Ectodermal cell (in vitro differentiated cells): ENCODE results near the gene DMRTA2.
A peak's percentile ranks its signal among the peaks of the same experiment; 100 is the strongest.

Experiments
- H3K27ac ChIP-seq: 2 replicates; pipeline ENCODE4 v1.7.0; 2013; ENCODE audit warnings: mild to moderate bottlenecking, low read depth, low read length; ENCODE audit not compliant: insufficient read depth, poor library complexity, severe bottlenecking
- H3K27me3 ChIP-seq: 2 replicates; pipeline ENCODE4 v1.7.0; 2013; ENCODE audit warnings: mild to moderate bottlenecking, low read length; ENCODE audit not compliant: insufficient read depth, control insufficient read depth, poor library complexity, severe bottlenecking
- H3K36me3 ChIP-seq: one replicate; pipeline ENCODE4 v1.7.0; 2013; ENCODE audit warnings: low read length; ENCODE audit not compliant: control insufficient read depth, insufficient read depth
- H3K4me1 ChIP-seq: one replicate; pipeline ENCODE4 v1.7.0; 2013; ENCODE audit warnings: low read length; ENCODE audit not compliant: control insufficient read depth, insufficient read depth
- H3K4me3 ChIP-seq: 2 replicates; pipeline ENCODE4 v1.7.0; 2013; ENCODE audit warnings: low read depth, low read length, control low read depth; ENCODE audit not compliant: insufficient read depth
- H3K9me3 ChIP-seq: 2 replicates; pipeline ENCODE4 v1.7.0; 2013; ENCODE audit warnings: mild to moderate bottlenecking, low read length, moderate library complexity; ENCODE audit not compliant: control insufficient read depth
- WGBS, 2 experiments: methylation state at CpG; one replicate each; pipeline ENCODE4 v1.1.7; 2013; ENCODE audit warnings: missing lambda C conversion rate in 2 of 2; 5-methylcytosine and 5-hydroxymethylcytosine counted together

Gene DMRTA2

DNA sequence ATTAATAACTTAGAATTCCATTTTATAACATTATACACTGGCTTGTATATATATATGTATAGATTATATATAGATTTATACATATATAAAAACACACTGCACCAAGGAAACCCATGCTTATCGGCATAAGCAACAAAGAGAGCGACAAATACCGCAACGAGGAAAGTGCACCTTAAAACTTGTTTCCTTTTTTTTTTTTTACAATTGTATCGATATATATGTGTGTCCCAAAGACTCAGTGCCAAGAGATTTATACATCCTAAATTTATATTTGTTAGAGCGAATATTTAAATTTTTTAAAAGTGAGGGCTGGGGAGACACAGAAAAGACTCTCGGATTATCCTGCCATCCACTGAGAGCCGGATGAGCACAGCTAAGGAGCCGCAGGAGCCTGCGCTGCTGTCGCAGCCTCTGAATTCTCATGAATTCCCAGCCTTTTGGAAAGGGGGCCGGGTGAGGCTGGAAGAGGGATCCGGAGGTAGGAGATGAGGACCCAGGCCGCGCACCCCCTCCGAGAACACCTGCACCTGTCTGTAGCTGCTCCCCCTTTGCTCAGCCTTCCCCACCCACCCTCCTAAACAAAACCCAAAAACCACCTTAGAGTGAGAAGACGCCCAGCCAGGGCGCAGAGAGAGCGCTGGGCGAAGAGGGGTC, 5.2 kb downstream of the DMRTA2 start:
- H3K27ac ChIP-seq = no peak overlapping the region
- H3K27me3 ChIP-seq = peaks cover 100% of the 10 kb centered on the region
- peaks cover 17% of the 10 kb centered on the region for H3K4me1 ChIP-seq
- H3K9me3 ChIP-seq = no peaks in the 10 kb centered on the region
- H3K4me3 ChIP-seq = peak overlapping the region; percentile 19
- H3K36me3 ChIP-seq = no peaks in the 10 kb centered on the region
- 5 to 7% methylated on average over 15 to 19 of the region's 20 CpGs for WGBS, 2 experiments

DNA sequence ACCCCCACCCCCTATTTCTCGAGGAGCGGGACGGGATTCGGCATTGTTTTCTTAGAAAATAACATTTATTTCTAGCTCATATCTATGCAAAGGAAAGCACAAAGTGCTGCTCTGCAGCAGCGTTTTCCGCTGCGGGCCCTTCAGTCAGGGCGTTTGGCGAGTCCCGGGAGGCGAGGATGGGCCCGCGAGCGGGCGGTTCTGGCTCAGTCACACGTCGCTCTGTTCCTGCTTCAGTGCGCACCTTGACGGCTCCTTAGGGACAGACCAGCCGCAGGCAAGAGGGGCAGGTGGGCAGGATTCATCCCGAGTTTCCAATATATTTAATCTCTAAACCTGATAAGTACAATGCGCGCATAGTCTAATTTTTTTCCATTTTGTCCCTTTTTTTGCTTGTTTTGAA, 5.7 kb downstream of the DMRTA2 start:
- Histone ChIP-seq H3K36me3 (no peaks in the 10 kb centered on the region), H3K4me1 (peaks cover 12% of the 10 kb centered on the region), H3K9me3 (no peaks in the 10 kb centered on the region), H3K27me3 (peaks cover 100% of the 10 kb centered on the region), H3K27ac (no peak overlapping the region), H3K4me3 (no peak overlapping the region)
- 6 to 8% methylated on average over 23 of the region's 23 CpGs for WGBS, 2 experiments

DNA sequence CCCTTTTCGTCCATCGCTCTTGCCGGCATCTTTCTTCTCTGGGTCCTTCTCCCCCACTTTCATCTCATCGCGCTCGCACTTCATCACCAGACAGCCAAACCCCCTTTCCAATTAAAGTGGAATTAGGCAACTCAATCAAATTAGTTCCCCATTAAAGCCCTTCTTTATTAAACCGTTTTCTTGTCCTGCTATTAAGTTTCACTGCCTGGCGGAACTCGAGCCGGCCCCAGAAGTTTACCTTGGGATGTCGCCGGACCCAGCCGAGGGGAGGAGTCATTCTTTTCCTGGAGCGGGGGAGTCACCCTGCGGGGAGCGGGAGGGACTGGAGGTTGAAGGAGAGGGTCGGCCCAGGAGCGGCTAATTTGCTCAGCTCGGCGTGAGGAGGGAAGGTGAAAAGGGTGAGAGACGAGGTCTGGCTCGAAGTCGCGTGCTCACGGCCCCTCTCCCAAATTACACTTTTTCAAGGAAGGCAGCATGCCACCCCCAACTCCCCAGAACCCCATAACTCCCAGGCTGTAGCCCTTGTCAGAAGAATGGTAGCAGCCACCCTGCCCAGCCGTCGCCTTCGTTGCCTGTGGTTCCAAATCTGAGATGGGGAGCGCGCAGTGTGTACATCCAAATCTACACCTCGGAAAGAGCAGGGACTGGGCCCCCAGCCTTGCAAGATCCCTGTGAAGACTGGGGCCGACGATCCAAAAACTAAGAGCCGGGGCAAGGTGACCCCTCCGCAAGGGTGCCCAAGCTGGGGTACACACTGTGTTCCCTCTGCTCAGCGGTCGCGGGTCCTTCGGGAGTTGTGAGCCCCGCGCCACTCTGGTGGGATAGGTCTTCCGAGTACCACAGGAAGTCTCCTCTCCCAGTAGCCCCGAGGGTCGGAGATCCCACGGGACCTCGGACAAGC, 6.4 kb downstream of the DMRTA2 start:
- Histone ChIP-seq H3K4me3 (no peak overlapping the region), H3K4me1 (peaks cover 11% of the 10 kb centered on the region), H3K27ac (no peak overlapping the region), H3K27me3 (peaks cover 100% of the 10 kb centered on the region), H3K9me3 (no peaks in the 10 kb centered on the region), H3K36me3 (no peaks in the 10 kb centered on the region)
- WGBS, 2 experiments = 2% methylated on average over 46 of the region's 46 CpGs

DNA sequence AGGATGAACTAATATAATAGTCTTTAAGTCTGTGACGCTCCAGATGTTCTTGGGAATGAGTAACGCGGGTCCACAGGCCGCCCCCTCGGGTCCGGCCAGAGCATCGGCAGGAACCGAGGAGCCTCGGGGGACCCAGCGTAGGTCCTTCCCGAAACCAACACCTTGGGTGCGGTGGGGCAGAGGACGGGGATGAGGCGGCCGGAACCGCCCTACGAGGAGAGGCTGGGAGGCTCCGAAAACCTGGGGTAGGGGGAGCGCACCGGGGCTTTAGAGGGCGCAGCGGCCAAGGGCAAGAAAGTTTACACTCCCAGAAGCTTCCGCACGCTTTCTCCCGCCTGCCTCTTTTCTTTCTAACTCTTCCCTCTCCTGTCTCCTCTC, 7.1 kb downstream of the DMRTA2 start:
- 2 to 3% methylated on average over 25 of the region's 25 CpGs for WGBS, 2 experiments
- peaks cover 11% of the 10 kb centered on the region for H3K4me1 ChIP-seq
- no peak overlapping the region for H3K4me3 ChIP-seq
- H3K27ac ChIP-seq = no peak overlapping the region
- H3K27me3 ChIP-seq = peaks cover 97% of the 10 kb centered on the region
- no peaks in the 10 kb centered on the region for H3K9me3 ChIP-seq
- H3K36me3 ChIP-seq = no peaks in the 10 kb centered on the region

DNA sequence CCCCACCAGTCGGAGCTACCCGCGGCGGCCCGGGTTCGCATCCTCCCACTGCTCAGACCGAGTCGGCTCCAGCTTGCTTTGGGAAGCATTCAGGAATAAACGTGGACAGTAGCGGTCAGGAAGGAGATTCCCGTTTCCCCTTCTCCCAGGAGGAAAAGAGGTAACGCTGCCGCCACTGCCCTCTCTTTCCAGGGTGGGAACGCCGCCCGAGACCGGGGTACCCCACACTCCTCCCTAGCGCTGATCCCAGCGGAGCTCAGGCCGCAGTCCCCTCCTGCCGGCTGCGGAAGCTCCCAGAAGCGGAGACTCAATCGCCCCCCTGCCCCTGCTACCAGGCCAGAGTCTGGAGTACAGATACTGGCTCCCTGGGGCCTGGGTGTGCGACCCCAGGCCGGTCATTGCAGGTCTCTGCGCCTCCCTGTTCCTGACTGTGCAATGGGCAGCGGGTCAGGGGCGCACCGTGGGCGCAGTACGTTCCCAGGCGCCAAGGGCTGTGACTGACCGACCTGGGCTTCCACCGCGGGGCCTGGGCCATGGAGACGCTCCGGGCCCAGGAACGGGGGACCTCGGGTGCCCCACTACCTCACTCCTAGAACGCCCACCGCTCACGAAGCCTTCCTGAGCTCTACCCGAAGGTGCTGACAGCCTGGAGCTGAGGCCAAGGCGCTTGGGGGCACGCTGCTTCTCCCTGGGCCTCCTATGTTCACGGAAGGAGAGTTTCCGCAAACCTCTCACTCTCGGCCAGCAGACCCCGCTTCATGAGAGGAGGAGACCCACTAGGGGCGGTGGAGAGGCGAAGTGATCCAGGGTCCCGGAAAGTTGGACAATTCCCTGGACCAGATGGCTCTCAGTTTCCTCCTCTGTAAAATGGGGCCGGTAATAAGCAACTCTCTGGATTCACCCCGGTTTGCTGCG, 7.8 kb downstream of the DMRTA2 start:
- no peak overlapping the region for H3K27ac ChIP-seq
- peaks cover 90% of the 10 kb centered on the region for H3K27me3 ChIP-seq
- H3K4me1 ChIP-seq = peaks cover 11% of the 10 kb centered on the region
- no peaks in the 10 kb centered on the region for H3K36me3 ChIP-seq
- 5 to 6% methylated on average over 56 of the region's 56 CpGs for WGBS, 2 experiments
- H3K9me3 ChIP-seq = no peaks in the 10 kb centered on the region
- no peak overlapping the region for H3K4me3 ChIP-seq

DNA sequence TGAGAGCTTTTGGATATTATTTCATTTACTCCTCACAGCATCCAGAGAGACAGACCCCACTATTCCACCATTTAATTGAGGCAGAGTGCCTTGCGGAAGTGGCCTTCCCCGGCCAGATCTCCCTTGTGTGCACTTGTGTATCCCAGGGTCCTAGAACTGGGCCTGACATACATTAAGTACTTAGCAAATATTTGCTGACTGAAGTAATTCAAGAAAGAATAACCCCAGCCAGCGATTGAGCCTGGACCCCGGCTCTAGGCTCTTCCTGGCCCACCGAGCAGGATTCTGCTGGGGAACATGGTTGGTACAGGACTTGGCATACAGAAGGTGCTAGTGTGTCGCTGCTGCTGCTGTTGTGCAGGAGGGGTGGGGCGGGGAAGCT, 8.4 kb downstream of the DMRTA2 start:
- Histone ChIP-seq H3K36me3 (no peaks in the 10 kb centered on the region), H3K27ac (no peak overlapping the region), H3K9me3 (no peaks in the 10 kb centered on the region), H3K4me3 (no peak overlapping the region), H3K4me1 (peaks cover 11% of the 10 kb centered on the region), H3K27me3 (peaks cover 84% of the 10 kb centered on the region)
- 45 to 46% methylated on average over 7 of the region's 7 CpGs for WGBS, 2 experiments

DNA sequence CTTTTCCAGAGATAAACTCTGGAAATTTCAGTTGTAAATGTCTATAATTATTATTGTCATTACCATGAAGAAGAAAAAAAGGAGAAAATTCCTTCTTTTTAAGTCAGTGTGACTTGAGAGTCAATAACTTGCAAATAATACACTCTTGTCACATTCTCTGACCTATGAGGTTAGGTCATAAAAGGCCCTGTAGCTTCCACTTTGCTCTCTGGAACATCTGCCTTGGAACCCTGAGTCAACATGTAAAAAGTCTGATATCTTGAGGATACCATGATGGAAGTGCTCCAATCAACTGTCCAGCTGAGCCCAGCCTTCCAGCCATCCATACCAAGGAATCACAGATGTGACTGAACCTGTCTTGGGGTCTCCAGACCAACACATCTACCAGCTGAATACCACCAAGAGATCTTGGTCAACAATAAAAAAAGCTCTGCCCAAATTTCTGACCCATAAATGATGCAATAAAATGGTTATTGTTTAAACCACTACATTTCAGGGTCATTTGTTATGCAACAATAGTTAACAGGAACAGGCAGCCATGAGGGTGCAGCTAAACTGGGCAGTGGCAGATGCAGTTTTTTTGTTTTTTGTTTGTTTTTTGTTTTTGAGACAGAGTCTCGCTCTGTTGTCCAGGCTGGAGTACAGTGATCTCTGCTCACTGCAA, 10.3 kb downstream of the DMRTA2 start:
- H3K36me3 ChIP-seq = no peaks in the 10 kb centered on the region
- no peak overlapping the region for H3K4me3 ChIP-seq
- 97% methylated on average over 1 of the region's 1 CpG for WGBS, 2 experiments
- H3K27ac ChIP-seq = no peak overlapping the region
- peaks cover 7% of the 10 kb centered on the region for H3K4me1 ChIP-seq
- H3K27me3 ChIP-seq = peaks cover 65% of the 10 kb centered on the region
- H3K9me3 ChIP-seq = no peaks in the 10 kb centered on the region

DNA sequence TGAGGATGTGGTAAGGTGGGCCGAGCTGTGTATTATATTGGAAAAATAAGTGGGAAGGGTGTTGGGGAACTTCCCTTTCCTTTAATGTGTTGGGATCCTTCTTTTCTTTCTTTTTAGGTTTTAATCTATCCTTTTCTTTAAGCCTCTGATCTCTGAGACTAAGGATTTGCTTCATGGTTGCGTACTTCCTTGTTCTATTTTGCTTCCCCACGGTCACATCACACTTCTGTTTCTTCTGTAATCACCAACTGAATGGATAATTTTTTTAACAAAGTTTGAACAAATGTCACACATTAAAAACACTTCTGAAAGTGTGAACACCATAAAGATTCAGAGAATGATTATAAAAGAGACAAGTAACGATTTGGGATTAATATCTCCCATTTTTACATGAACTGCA, 17.4 kb downstream of the DMRTA2 start:
- 64 to 70% methylated on average over 4 of the region's 4 CpGs for WGBS, 2 experiments
- H3K27me3 ChIP-seq = peaks cover 3% of the 10 kb centered on the region
- H3K9me3 ChIP-seq = no peaks in the 10 kb centered on the region
- no peak overlapping the region for H3K4me3 ChIP-seq
- H3K36me3 ChIP-seq = no peaks in the 10 kb centered on the region
- no peak overlapping the region for H3K27ac ChIP-seq
- H3K4me1 ChIP-seq = no peaks in the 10 kb centered on the region

DNA sequence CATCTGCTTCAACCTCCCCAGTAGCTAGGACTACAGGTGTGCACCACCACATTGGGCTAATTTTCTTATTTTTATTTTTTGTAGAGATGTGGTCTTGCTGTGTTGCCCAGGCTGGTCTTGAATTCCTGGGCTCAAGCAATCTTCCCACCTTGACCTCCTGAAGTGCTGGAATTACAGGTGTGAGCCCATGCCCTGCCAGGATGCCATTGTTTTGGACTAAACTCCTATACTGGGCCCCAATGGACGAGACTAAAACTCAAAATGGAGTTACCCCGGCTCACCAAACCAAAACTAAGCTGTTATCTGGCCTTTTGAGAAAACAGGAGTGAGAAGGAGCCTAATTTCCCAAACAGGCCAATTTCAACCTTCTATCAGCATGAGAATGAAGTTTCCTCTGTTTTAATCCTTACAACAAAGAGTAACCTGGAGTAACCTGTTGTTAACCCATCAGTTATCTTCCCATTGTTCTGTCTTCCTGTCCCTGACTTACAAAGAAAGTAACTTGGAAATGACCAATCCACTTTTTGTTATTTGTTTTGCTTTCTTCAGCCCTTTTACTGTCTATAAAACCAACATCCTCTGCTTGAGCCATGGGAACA, 29.6 kb downstream of the DMRTA2 start:
- Histone ChIP-seq H3K27ac (no peak overlapping the region), H3K4me1 (no peaks in the 10 kb centered on the region), H3K4me3 (no peak overlapping the region), H3K36me3 (no peaks in the 10 kb centered on the region), H3K27me3 (no peaks in the 10 kb centered on the region), H3K9me3 (no peaks in the 10 kb centered on the region)
- WGBS, 2 experiments = 75 to 78% methylated on average over 2 of the region's 2 CpGs
